Astrocyte of the spinal cord (primary cell): ENCODE measurements around the gene SNAI3.

Experiments
- DNase-seq: peaks from one replicate; pipeline ENCODE4 v3.0.0; 2011; ENCODE audit warnings: low read depth, low spot score
- H3K4me3 ChIP-seq: 2 replicates; pipeline ENCODE4 v1.5.1; 2011; ENCODE audit warnings: low read depth, mild to moderate bottlenecking, low read length, moderate library complexity
- in situ Hi-C: cut with HindIII; loops from 2 replicates; pipeline ENCODE4 v1.10.0; 2017; ENCODE audit warnings: low sequenced_read_pairs
- TF ChIP-seq, protein P1 (sequence below): IDR thresholded peaks from 2 replicates; pipeline ENCODE4 v1.5.1; 2012; ENCODE audit warnings: low read depth, mild to moderate bottlenecking, low read length, inconsistent platforms

SNAI3 gene

DNA sequence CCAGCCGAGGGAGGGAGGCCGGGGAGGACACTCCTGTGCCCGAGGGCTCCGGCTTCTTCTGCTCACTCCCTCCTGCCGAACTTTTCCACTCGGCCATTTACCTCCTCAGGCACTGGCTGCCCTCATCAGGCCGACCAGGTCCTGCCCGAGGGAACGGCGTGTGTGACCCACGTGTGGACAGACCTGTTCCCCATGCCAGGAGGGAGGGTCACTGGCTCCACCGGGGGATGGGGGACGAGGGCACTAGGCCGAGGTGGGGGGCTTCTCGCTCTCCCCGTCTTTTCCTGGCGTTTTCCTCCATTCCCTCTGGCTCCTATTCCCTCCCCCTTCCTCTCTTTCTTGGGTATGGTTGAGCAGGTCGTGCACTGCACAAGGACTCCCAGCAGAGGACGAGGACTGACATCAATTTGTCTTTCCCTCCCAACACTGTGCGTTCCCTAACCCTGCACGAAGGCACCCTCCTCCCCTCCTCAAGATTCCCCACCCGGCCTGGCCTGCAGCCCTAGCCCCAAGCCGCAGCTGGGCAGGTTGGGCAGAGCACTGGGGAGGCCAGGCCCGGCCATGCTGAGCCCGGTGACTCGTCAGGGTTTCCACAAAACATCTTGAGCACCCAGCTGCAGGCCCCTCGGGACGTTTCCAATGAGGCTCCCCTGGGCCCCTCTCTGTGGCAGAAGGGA is 51.2 kb downstream of the SNAI3 start:
- DNase-seq: no peak
- in situ Hi-C loops: no loop called here
- TF ChIP-seq, protein P1, sequence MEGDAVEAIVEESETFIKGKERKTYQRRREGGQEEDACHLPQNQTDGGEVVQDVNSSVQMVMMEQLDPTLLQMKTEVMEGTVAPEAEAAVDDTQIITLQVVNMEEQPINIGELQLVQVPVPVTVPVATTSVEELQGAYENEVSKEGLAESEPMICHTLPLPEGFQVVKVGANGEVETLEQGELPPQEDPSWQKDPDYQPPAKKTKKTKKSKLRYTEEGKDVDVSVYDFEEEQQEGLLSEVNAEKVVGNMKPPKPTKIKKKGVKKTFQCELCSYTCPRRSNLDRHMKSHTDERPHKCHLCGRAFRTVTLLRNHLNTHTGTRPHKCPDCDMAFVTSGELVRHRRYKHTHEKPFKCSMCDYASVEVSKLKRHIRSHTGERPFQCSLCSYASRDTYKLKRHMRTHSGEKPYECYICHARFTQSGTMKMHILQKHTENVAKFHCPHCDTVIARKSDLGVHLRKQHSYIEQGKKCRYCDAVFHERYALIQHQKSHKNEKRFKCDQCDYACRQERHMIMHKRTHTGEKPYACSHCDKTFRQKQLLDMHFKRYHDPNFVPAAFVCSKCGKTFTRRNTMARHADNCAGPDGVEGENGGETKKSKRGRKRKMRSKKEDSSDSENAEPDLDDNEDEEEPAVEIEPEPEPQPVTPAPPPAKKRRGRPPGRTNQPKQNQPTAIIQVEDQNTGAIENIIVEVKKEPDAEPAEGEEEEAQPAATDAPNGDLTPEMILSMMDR: no peak
- peak overlapping the region; percentile 21 for H3K4me3 ChIP-seq

DNA sequence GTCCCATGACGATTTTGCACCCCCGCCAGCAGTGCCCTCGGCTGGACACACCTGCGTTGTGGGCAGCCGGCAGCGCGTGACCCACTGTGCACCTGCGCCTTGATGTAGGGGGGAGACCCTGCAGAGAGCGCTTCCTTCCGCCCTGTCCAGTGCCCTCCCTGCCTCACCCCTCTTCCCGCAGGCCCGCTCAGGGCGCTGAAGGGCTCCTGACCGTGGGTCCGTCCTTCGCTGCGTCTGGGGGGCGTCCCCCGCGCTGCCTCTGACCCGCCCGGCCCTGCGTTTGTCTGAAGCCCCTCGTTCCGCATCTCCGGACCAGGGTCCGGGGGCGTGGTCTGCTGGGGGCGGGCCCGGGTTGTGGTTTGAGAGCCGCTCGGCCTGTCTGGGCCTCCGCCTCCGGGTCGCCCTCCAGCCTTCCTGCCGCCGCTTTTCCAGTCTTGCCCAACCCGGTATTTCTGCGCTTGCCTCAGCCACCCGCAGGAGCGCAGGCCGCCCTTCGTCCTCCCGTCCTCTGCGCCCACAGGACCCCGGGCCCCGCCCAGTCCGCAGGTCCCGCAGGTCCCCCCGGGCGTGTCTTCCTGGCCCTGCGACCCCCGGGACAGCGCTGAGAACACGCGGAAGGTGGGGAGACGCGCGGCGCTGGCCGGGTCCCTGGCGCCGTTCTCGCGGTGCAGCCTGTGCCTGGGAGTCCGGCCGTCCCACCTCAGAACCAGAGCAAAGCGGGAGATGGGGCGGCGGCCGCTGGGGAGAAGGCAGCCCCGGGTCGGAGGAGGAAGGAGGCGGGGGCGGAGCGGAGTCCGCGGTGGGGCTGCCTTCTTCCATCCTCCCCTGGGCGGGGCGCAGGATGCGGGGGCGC is 51.9 kb downstream of the SNAI3 start:
- H3K4me3 ChIP-seq: peak overlapping the region; percentile 21
- no peak for DNase-seq
- TF ChIP-seq, protein P1: no peak
- in situ Hi-C loops: no loop called here

DNA sequence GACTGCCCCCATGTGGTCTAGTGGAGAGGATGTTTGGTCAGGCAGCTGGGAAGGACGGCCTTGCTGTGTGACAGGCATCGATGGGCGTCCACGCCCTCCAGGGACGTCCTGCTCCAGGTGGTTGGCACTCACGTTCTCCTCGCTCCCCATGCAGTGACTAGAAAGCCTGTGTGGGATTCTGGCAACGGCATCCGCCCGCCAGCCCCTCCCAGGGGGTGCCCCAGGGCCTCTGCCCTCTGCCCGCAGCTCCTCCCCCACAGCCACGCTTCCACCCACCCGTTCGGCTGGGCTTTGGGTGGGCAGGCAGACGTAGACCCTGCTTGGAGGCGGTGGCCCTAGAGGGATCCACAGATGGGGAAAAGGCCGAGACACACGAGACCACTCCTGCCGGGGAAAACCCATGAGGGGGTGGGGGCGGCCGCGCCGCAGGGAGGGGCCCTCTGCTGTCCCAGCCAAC is 52.6 kb downstream of the SNAI3 start:
- in situ Hi-C loops: no loop called here
- DNase-seq: no peak
- no peak overlapping the region for H3K4me3 ChIP-seq
- TF ChIP-seq, protein P1: peak; percentile 45

DNA sequence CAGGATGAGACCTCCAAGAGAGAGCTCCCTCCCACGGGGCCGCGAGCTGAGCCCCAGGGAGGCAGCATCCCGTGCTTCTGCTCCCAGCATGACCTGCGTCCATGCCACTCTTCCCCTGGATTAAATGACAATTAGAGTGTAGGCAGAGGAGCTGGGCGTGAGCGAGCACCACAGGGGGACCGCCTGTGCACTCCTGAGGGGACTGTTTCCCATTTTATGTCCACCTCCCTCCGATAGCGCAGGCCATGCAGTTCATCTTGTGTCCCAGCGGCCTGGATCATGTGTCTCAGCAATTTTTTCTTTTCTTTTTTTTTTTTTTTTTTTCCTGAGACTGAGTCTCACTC is 53.7 kb downstream of the SNAI3 start:
- TF ChIP-seq, protein P1: no peak
- DNase-seq: no peak
- in situ Hi-C loops: no loop called here
- H3K4me3 ChIP-seq: no peak overlapping the region

DNA sequence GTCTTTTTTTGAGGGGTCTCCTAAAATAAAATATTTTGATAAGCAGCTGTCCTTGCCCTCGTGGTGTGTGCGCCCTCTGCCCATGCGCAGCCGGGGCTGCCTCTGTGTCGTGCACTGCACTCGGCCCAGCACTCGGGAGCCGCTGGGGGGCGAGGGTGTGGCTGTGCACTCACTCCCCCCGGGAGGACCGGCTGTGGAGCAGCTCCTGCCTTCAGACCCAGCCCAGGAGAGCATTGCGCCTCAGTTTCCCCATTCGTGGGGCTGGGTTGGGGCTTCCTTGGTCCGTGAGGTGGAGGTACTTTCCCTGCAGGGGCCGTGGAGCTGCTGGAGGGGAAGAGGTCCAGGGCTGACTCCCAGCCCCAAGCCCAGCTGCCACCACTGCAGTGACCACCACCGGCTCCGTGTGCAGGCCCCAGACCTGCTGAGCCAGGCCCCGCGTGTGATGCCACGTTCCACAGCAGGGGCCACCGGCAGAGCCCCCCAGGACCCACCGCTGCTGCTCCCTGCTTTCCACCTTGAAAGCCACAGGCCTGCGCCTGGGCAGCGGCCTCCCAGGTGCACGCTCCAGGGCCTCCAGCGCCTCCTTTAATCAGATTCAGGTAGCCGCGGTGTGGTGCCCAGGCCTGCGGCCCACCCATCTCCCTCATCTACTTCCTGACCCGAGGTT is 54.3 kb downstream of the SNAI3 start:
- no peak overlapping the region for H3K4me3 ChIP-seq
- DNase-seq: no peak
- TF ChIP-seq, protein P1: no peak
- in situ Hi-C loops: no loop called here

DNA sequence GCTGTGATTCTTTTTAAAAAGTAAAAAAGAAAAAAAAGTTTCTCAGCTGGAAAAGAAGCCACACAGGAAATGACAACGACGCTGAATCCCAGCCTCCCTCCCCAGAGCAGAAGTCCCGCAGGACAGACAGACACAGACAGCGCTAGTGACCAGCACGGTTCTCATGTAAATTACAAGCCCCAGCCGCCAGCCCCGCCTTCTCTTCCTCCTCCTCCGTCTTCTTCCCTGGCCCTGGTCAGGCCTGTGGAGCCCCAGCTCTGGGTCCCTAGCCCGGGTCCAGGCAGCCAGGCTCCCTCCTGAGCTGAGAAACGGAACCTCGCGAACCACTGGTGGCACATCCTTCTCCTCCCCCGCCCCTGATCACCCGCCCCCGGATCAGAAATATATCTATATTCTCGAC is 54.9 kb downstream of the SNAI3 start:
- TF ChIP-seq, protein P1: no peak
- no peak overlapping the region for H3K4me3 ChIP-seq
- in situ Hi-C loops: no loop called here
- DNase-seq: no peak
